HG02759 (cell line): ENCODE data around the gene DENND2C.
A peak's percentile ranks its signal among the peaks of the same experiment; 100 is the strongest.

ENCODE experiments used
- ATAC-seq: cut with Tn5 transposase; IDR thresholded peaks from one replicate; pipeline ENCODE4 v1.9.1; 2021; ENCODE audit warnings: mild to moderate bottlenecking, moderate library complexity; ENCODE audit not compliant: unreplicated experiment

The DENND2C gene, protein sequence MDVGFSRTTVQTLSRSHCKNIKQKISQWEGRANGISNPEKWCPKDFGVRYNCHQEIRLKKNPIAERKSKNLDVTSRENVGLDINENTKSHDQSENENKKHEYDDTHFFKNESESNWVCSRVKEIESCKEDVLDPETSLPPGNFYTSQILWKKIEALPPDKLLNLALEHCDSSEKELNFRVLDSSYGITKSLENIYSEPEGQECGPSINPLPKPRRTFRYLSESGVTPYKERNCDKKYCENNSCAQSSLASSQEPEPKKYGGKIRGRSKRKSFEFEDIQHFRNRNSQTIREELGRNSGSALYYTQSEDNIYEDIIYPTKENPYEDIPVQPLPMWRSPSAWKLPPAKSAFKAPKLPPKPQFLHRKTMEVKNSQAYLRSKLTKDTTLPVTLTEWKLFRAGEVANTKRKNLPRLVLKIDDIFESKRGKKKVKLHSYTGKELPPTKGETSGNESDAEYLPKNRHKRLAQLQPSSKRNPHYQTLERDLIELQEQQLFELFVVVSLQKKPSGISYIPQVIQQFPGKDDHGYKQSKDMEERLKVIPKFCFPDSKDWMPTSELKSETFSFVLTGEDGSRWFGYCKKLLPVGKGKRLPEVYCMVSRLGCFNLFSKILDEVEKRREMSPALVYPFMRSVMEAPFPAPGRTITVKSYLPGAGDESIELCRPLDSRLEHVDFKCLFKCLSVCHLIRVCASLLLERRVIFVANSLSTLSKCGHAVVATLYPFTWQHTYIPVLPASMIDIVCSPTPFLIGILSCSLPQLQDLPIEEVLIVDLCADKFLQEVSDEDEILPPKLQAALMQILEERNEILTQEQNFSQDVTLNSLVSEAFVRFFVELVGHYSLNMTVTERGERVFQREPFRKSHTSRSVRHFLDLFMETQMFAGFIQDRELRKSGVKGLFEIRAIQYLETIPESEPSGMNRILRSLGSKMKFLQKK

DNA sequence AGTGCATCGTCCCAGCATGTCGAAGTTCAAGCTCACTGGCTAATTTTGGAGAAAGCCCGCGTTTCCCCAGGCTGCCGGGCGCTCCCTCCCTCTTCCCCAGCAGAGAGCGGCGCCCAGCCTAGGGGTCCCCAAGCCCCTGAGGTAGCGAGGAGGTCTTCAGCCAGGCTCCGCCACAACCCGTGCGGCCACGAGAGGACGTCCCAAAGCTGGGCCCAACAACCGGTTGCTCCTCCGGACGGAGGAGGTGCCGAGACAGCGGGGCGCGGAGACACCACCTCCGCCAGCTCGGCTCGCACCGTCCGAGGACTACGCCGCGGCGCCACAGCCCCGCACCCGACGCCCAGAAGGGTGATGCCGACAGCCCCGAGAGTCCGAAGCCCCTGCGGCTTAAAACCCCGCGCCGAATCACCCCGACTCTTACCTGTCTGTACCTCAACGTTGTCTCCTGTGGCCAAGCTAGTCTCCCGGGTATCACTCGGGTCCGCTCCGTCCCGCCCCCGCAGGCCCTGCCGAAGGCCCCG is at the start of gene DENND2C:
Gene DENND2C, minus strand, starts transcription at position 488 of the 521 bp plus-strand sequence. CDS start 44,065 bp downstream, outside the sequence.
- ATAC-seq = peak; percentile 67

DNA sequence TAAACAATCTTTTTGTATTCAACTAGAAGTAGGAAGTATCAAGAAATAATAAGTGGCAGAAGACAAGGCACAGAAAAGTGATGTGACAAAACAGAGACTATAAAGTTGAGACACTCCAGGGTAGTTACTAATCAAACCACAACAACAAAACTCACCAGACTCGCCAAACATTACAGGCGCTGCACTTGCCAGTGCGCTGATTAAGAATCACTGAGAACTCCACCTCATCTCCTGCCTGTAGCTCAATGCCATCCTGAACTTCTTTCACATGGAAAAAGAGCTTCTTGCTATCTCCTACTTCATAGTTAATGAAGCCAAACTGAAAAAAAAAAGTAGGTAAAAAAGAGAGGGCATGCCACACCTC is 49.6 kb upstream of the DENND2C start:
- ATAC-seq = no peak

DNA sequence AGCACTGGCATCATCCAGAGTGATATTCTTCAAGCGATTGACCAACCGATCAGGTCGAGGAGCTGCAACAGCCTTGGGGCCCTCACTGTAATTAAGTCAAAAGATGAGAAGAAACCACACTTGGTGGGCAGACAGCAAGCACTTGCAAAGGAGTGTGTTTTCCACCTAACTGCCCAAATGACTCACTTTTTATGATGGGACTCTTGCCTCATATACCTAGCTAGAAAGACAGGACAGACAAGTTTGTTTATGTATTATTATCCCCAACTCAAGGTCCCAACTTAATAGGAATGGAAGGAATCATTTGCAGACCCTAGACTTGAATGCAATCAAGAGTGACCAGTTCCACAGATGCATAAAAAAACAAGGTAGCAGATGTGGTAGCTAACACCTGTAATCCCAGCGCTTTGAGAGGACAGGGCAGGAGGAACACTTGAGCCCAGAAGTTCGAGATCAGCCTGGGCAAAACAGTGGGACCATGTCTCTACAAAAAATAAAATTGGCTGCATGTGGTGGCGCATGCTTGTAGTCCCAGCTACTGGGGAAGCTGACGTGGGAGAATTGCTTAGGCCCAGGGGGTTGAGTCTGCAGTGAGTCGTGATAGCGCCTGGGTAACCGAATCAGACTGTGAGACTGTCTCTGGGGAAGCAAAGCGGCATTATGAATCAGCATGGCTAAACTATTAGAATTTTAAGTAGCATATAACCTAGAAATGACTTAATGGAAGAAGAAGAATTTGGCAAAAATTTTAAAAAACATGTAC is 49.0 kb upstream of the DENND2C start:
- ATAC-seq = no peak

DNA sequence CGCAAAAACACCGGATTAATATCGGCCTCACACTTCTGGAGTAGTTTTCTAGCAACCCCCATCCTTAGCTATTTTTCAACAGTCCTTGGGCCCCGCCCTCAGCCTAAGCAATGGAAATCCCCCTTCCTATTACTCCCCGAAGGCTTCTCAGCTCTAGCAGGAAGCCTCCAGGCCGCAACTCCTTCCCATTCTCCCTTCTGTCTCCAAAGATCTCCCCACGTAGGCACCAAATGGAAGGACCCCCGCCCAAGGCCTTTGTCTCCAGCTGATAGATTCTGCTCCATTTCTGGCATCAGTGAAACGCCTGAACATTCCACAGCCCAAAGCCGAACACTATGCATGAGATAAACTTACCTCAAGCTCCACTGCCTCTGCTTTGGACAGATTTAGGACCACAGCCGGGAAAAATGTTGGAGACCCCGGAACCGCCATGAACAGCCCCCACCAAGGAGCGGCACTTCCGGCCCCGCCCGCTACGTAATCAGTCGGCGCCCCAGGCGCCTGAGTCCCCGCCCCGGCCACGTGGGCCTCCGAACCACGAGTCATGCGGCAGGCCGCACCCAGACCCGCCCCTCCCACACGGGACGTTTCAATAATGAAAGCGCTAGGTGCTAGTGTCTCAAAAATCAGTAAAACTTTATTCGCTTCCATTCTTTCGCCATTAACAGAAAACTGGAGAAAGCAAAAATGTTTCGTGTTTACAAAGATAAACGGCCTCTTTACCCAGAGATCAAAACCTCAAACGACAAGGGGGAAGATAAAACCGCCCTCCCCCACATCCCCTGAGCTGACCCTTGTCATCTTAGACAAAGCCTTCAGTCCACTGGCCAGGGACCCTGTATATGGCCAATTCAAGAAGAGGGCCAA is 46.7 kb upstream of the DENND2C start, which contains the start of gene NRAS:
Gene NRAS, minus strand, starts transcription at position 468 of the 867 bp plus-strand sequence. CDS start 611 bp downstream, outside the sequence.
- ATAC-seq = peak; percentile 97

DNA sequence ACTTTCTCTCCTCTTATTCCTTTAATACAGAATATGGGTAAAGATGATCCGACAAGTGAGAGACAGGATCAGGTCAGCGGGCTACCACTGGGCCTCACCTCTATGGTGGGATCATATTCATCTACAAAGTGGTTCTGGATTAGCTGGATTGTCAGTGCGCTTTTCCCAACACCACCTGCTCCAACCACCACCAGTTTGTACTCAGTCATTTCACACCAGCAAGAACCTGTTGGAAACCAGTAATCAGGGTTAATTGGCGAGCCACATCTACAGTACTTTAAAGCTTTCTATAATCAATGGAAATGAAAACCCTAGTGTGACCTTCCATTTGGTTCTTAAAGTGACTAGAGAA is 46.1 kb upstream of the DENND2C start:
- peak; percentile 1 for ATAC-seq

DNA sequence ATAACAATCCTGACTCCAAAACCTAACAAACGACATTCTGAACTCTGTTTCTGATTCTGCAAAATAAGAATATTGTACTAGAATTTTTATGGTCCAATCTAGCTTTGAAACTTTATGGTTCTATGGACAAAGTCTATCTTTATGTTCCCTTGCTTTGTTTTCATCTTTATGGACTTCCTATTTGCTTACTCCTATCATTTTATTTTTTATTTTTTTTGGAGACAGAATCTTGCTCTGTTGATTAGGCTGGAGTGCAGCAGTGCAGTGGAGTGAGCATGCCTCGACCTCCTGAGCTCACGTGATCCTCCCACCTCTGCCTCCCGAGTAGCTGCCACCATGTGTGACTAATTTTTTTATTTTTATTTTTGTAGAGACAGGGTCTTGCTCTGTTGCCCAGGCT is 43.1 kb upstream of the DENND2C start:
- no peak for ATAC-seq

DNA sequence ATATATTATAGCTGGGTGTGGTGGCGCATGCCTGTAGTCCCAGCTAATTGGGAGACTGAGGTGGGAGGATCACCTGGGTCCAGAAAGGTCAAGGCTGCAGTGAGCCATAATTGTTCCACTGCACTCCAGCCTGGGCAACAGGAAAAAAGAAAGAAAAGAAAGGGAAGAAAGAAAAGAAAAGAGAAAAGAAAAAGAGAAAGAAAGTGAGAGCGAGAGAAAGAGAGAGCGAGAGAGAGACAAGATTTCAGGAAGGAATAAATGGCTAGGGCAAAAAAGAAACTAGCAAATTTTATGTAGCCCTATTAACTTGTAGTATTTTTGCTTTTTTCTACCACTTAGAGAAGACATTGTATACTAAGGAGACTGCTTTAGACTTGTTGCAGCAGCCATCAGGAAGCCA is 40.5 kb upstream of the DENND2C start:
- no peak for ATAC-seq

DNA sequence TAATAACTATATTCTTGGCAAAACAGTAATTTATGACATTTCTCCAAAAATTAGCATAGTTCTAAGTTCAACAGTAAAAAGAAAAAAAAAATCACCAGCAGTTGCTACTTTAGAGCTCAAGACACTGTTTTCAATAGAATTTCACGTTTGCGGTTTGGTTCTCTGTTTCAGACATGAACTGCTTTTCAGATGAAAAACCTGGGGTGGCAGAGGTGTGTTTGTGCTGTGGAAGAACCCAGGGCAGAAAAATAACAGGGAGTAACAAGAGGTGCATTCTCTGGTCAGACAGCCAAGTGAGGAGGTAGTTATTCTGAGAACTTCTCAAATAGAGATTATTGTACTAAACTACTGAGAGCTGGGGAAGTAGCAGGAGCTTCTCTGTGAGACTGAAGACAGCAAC is 37.8 kb upstream of the DENND2C start:
- ATAC-seq = no peak

DNA sequence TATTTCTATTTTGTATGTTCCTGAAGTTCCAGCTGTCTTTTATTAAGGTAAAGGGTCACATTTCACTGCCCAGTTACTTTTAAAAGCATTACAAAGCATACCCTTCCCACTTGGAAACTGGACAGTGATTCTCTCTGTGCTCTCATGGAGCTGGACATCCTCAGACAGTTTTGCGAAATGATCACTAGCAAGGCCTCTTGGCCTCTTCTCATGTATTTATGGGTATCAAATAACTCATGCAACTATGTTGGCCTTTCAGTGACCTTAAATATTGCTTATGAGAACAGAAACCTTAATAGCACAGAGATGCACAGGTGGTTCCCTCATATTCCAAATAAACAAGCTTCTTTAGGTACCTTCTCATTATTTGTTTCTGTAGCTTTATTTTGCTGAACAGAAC is 33.4 kb upstream of the DENND2C start:
- no peak for ATAC-seq

DNA sequence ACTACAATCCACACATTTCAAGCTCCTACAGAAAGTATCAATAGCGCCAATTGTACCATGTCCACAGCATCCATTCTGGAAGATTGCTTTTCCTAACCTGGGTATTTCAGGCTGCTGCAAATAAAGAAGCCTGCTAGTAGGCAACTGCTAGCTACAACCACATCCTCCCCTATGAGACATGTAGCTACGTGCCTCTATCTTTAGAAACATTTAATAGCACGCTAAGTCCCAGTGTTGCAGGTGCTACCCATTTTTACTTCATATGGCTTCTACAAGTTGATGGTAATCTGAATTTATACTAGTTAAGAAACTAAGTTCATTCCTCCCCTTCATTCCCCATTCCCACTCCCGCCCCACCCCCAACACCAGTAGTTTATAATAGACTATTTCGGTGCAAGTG is 32.9 kb upstream of the DENND2C start:
- no peak for ATAC-seq

DNA sequence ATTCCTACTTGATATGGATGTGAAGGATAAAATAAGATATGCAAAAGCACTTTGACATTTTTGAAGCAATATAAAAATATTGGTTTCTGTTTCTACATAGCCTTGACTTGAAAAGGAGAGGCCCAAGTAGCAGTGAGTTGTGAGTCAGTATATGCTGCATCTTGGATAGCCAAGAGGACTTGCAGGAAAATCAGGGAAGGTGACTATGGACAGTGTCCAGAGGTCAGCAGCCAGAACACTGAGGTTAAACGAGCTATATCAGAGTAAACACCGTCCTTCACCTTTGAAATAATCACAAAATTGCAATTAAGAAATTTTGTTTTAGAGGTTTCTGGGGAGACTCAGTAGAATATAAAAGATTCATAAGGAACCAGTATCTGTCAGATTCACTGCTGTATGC is 32.1 kb upstream of the DENND2C start:
- ATAC-seq = no peak

DNA sequence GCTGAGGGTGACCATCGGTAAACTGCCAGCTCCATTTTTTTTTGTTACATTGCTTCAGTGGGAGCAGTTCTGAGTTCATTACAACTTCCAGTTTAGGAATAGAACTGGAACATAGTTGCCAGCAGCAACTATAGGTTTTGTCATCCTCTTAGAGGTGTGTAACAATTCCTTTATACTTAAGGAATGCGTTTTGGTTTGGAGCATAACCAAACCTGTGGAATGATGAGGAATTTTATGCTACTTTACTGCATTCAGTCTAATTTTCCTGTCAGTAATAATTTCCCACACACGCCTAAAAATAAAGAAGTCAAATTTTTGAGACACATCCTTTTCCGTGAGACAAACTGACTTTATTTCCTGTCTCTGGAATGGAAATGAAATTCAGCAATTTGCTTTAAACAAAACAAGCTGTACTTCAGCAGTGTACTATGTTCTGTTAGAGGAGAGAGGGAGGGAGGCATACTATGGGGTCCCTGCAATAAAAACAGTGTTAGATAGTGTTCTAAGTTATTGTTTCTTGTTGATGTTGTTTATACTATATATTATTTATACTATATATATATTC is 30.3 kb upstream of the DENND2C start:
- no peak for ATAC-seq

DNA sequence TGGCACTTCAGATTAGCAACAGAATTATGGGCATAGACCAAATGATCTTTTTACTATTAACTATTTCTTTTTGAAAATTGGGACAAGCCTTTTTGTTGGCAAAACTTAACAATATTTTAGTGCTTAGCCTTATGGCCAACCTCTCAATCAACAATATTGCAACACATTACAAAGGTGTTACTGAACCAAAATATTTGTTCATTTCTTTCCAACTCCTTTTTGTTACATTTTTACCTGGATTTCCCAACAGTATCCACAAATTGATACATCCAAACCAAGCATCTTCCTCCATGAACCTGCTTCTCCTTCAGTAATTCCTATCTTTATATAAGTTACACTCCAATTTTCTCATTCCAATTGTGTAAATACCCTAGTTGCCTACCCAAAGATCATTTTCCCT is 27.0 kb upstream of the DENND2C start:
- ATAC-seq = no peak

DNA sequence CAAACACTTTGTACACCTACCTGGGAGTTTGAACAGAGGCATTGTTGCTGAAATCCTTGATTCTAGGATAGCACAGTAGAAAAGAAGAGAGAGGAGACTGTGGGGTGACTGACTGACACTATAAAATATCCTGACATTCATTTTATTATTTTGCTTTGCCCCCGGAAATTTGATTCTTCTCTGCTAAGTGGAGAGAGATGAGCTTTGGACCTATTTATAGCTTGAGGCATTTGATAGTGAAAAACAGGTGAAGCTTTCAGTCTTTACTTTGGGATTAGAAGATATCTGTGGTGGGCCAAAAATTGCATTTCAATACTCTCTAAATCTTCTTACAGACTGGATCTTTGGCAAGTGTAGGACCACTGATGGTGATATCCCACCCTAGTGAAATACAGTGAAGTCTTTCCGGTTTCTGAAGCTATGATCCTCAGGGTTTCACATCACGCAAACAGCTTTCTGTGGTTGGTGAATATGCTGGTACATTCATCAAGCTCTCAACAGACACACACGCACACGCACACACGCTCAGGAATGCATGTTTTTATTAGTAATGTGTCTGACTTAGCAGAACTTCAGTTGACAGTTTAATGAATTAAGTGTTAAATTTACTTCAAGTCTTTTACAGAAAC is 25.7 kb upstream of the DENND2C start, which contains the start of gene AMPD1:
Gene AMPD1, minus strand, starts transcription at position 117 of the 629 bp plus-strand sequence. Its CDS starts 75 bp downstream, at position 42.
- ATAC-seq = no peak

DNA sequence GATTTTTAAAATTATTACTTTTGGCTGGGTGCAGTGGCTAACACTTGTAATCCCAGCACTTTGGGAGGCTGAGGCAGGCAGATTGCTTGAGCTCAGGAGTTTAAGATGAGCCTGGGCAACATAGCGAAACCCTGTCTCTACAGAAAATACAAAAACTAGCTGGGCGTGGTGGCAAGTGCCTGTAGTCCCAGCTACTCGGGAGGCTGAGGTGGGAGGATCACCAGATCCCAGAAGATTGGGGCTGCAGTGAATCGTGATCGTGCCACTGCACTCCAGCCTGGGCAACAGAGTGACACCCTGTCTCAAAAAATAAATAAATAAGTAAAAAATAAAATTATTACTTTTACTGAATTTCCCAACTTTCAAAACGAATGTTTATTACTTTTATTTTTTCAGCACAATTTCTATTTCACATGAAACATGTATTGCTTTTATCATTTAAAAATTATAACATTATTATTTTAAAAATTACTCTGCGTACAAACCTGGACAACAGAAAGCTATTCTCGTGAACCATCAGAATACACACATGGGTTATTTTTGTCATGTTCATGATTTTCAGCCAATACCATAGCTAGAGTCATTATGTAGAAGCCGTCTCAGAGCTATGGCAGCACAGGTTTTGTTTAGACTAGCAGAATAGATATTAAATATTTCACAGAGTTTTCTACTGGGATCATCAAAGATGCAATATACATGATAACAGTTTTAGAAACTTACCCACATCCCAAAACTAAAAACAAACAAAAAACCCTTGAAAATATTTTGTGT is 24.9 kb upstream of the DENND2C start:
- no peak for ATAC-seq

DNA sequence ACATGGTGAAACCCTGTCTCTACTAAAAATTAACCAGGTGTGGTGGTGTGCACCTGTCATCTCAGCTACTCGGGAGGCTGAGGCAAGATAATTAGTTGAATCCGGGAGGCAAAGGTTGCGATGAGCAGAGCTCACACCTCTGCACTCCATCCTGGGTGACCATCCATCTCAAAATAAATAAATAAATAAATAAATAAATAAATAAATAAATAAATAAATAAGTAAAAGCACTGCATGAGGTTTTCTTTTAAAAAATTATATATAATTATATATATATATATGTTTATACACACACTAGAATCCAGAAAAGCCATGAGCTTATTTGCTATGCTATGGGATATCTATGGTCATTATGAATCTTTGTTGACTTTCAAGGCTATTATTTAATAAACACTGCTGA is 23.1 kb upstream of the DENND2C start:
- no peak for ATAC-seq

DNA sequence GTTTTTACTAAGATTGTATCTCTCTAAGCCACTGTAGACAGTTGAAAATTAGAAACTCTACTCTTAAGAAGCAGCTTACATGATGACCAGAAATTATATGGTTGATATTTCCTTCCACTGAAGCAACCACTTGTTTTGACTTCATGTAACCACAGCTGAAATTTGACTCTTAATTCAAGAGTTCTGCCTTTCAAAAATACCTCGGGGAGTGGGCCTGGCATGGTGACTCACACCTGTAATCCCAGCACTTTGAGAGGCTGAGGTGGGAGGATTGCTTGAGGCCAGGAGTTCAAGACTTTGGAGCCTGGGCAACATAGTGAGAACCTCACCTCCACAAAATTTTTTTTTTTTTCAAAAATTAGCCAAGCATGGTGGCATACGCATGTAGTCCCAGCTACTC is 21.2 kb upstream of the DENND2C start:
- no peak for ATAC-seq

DNA sequence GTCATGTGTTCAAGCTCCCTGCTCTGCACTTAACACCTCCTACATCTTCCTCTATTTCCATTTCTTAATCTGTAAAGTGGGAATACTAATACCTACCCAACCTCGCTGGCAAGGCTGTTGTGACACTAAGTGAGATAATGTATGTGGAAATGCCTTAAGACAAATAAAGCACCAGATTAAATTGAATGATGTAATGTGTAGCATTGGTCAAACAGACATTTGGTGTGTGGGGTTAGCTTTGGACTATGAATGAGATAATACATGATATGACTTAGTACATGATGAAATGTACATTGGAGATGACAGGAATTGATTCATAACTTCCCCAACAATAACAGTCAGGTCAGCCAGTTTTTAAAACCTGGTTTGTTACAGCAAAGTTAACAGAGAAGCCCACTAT is 20.3 kb upstream of the DENND2C start:
- no peak for ATAC-seq
